GM19463 (cell line): ENCODE measurements around the gene THOP1.

ENCODE experiments used
- ATAC-seq: cut with Tn5 transposase; IDR thresholded peaks from one replicate; pipeline ENCODE4 v1.9.1; 2021; ENCODE audit warnings: mild to moderate bottlenecking, moderate library complexity; ENCODE audit not compliant: unreplicated experiment

The THOP1 gene

DNA sequence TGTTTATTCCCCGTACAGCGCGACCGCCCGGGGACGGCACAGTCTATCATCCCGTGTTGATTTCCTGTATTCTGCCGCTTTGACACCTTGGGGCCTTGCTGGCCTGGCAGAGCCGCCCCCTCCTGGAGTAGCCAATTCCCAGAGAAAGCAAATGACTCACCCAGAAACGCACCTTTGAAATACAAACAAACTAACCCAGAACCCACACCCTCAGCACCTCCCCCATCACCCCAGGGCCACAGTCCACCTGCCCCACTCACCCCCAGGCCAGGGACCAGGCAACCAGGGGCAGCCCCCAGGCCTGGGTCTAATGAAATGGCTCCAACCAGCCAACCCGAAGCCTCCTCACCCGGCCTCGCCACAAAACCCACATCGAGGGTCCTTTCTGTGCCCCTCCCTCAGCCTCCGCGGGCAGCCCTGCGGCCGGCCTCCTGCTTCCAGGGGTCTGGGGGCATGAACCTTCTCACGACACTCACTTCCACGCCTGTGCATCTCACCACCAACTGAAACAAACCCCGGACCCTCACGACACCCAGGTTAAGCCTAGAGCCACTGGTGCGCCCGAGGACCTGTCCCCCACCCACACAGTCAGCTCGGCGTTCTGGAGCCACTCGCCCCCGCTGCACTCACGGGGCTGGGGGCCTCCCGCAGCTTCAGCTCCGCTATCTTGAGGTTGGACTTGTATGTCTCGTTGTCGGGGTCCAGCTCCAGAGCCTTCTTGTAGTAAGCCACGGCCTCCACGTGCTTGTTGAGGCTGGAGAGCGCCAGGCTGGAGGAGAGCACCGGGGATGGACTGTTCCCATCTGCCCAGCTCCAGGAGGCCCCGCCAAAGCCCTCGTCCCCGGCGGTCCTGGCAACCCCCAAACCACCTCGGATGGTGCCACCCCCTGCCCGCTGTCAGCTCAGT is 23.2 kb upstream of the THOP1 start:
- ATAC-seq = no peak

DNA sequence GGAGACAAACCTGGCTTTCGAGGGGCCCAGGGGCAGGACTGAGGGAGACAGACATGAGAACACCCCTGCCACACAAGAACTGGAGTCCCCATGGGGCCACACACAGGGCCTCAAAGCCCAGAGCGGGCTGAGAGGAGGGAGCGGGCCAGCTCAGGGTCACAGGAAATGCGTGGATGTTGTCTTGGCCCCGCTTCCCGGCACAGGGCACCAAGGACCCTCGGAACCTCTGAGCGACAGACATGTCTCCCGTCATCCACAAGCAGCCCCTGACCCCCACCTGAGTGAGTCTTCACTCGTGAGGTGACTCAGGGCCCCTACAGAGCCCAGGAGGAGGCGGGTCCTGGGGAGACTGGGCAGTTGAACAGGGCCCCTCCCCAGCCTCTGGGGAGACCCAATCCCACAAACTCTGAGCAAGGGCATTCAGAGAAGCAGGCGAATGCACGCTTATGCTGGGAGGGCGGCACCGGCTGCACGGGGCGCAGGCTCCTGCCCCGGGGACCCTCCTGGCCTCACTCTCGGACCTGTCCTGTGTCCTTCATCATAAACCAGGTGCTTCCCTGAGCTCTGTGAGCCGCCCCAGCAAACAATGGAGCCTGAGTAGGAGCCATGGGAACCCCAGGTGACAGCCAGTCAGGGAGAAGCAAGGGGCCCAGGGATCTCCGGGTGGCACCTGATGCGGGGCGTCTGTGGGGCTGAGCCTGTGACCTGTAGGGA is 22.4 kb upstream of the THOP1 start:
- ATAC-seq = no peak

DNA sequence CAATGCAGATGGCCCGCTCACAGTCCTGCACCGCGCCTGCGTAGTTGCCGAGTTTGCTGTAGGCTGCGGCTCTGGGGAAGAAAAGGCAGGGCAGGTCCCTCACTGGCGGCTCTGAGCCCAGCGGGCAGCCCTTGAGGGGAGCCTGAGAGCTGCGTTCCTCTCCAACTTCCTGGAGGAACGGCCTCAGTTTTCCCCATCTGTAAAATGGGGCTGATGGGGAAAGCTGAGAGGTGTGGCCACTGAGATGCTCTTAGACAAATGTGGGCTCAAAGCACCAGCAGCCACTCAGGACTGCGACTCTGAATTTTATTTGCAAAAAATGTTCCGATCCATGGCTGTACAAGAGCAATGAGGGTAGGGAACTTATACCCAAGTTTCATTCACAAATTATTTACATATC is 21.6 kb upstream of the THOP1 start:
- no peak for ATAC-seq

DNA sequence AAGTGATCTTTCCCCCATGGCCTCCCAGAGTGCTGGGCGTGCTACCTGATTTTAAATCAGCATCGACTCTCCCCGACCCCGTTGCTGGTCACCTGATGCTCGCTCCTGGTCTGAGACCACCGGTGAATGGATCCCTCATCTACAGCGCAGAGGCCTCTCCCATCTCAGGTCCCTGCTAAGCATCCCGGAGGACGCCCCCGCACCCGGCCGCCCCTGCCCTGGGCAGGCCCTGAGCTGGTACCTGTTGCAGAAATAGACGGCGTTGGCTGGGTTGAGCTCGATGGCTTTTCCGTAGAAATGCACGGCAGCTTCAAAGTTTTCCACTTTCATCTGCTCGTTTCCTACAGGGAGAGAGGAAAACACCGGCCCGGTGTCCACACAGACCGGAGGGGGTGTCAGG is 20.4 kb upstream of the THOP1 start:
- no peak for ATAC-seq

GRCh38 chr19:2765376-2765775 is 19.9 kb upstream of the THOP1 start:
- ATAC-seq = no peak

GRCh38 chr19:2766594-2767372 is 18.5 kb upstream of the THOP1 start:
- ATAC-seq = no peak

DNA sequence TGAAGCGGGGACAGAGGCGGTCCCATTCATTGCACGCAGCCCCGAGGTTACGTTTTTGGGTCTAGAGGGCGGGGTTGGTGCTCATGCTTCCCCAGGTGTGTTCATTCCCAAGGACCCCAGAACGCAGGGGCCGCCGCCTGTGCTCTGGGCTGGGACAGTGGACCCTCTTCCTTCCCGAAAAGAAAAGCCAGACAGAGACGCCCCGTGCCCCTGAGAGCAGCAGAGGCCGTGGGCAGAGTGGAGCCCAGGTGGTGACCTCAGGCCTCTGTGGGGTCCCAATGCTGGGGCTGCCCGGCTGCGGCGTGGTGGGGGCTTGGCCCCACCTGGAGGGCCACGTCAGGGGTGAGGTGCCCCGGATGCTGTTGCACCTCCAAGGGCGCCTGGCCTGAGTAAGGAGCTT is 17.6 kb upstream of the THOP1 start:
- ATAC-seq = no peak

- no peak for ATAC-seq
These were observed 16.8 kb upstream of the THOP1 start for GRCh38 chr19:2768365-2769132.

DNA sequence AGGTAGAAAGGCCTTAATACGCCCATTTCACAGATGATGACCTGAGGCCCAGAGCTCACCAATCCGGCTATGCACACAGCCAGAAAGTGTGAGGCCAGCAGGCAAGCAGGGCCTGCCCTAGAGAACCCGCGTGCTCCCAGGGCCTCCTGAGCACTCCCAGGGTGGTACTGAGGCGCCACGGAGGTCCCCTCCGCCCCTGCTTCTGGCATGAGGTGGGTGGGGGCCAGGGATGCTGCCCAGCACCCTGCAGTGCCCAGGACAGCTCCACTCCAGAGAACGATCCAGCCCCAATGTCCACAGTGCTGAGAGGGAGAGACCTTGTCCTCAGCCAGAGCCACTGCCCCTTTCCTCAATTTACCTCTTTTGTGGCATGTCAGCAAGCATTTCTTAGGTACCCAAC is 16.1 kb upstream of the THOP1 start:
- no peak for ATAC-seq

DNA sequence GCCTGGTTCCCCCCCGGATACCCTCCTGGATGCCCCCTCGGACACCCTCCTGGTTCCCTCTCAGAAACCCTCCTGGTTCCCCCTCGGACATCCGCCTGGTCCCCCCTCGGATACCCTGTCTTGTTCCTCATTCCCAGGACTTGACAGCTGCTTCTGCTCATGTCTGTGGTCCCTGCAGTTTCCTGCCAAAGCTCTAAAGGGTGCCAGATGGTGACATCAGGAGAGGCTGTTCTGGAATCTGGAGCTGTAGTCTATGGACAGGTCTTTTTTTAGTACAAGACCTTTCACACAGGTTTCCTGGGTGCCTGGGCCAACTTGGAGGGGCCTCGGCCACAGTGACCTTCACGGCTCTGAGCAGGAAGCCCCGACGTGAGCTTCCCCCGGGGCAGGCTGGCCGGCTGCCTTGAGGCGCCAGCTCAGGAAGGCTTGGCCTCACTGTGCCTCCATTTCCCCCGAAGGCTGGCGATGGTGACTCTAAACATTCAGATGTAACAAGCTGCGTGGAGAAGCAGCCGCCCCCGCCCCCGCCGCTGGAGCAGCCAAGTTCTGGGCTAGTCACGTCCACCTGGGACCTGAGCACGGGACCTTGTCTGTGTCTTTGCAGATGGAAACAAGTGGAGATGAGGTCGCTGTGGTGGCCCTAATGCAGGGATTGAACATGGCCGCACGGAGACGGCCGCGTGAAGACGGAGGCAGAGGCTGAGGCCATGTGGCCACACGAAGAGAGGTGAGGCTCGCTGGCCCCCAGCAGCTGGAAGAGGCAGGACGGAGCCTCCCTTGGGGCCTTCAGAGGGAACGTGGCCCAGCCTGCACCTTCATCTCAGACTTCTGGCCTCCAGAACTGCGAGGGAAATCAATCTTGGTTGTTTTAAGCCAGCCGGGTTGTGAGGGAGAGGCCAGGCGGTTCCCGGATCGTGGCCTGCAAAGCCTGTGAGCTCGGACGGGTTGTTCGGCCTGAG is 15.0 kb upstream of the THOP1 start:
- no peak for ATAC-seq

- ATAC-seq = no peak
These were observed 13.3 kb upstream of the THOP1 start for GRCh38 chr19:2771786-2772674.

GRCh38 chr19:2774083-2774679 is 11.1 kb upstream of the THOP1 start:
- ATAC-seq = no peak

DNA sequence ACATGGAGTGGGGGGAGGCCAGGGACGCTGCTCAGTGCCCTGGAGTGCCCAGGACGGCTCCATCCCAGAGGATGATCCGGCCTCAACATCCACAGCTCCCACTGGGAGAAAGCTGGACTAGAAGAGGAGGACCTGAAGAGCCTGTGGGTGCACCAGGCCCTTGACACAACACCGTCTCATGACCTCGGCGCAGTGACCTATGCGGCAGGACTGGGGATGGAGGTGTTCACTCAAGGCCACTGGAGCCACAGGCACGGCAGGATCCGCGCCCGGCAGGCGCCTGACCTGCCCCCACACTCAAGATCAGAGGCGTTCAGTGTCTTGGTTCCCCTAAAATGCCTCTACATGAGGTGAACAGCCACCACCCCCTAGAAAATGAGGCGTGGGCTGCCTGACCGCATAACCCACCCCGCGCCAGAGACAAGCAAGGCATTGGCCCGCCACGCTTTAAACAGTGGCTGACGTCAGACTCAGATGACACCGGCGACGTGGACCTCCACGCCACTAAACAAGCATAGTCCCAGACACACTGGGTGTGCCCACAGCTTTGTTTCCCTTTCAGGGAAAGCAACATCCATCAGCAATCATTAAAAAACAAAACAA is 10.2 kb upstream of the THOP1 start:
- no peak for ATAC-seq

- no peak for ATAC-seq
These were observed 9.5 kb upstream of the THOP1 start for GRCh38 chr19:2775556-2776430.

DNA sequence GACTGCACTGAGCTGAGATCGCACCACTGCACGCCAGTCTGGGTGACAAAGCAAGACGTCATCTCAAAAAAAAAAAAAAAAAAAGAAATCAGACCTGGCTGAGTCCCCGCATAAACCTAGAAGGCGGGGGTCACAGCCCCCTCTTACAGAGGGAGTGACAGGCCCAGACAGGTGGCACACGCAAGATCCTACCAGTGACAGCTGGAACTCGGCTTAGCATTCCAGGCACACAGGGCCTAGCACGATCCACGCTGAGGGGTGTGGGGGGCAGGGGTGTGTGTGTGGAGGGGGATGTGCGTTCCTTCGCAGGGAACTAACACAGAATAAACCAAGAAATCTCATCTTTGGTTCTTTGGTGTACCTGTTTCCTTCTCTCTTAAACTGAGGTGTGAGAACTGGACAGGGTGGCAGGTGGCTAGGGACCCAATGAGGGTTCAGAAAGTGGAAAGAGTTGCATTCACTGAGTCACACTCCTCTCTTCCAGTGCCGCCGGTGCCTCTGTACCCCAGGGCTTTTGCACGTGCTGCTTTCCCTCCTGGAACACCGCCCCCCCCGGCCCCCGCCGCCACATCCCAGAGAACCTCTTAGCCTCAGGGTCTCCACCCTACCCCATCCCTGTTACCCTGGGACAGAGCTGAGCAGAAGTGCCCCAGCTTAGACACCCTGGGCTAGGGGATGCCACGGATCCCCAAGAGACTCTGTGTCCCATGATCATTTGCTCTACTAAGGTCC is 7.2 kb upstream of the THOP1 start:
- no peak for ATAC-seq

DNA sequence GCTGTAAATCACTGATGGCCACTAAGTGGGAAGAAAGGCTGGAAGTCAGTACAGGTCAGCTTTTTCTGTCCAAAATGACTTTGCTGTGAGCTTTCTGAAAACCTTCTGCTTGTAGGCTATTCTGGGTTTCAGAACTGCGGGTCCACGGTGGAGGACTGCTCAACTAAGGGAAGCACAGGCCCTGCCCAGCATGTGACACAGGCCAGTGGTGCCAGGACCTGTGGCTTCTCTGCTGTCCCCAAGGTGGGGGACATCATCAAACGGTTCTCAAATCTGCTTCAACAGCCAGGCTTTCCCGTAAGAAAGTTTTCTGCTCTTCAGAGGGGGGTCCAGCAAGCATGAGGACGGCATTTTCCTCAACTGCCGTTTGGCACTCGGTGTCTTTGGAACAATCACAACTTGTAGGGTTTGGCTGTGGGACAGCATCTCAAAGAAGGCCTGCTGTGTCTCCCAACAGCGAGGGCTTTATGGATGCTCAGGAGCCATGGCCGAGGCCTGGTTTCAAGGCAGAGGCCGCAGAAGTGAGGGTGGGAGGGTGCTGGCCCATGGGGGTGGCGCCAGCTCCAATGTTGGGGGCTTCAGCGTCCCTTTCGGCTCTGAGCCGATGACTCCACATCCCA is 6.1 kb upstream of the THOP1 start:
- ATAC-seq = no peak
